Bone marrow (tissue), 2 donors: ENCODE measurements around the gene HDAC4.

Experiments
- DNase-seq, 2 donors: peaks; one replicate each; lab custom pipeline; 2025; lab: John Stamatoyannopoulos, UW

Gene HDAC4

DNA sequence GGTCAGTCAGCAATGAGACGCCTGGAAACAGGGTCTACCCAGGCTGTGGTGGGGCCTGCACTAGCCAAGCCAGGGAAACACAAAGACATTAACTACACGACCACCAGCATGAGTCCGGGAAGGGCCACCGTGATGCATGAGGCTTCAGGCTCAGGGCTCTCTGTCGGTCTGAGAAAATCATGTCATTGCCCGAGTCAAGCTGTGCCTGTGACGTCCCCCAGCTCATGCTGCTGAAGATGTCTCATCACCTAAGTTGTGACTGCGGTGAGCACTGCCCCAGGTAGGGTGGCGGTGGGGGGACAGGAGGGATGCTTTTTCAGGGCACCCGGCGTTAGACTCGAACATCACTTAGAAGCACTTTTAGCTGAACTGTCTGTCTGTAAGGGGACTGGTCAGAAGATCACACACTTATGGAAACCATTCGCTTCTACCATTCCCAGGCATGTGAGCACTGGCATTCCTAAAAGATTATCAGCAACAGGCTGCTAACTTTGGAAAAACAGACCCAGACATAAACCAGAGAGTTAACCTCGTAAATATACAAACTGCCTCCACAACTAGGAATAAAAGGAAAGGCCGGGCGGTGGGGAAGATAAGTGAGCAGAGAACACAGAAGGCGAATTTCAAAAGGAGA, 234.5 kb downstream of the HDAC4 start:
- no peak for DNase-seq

DNA sequence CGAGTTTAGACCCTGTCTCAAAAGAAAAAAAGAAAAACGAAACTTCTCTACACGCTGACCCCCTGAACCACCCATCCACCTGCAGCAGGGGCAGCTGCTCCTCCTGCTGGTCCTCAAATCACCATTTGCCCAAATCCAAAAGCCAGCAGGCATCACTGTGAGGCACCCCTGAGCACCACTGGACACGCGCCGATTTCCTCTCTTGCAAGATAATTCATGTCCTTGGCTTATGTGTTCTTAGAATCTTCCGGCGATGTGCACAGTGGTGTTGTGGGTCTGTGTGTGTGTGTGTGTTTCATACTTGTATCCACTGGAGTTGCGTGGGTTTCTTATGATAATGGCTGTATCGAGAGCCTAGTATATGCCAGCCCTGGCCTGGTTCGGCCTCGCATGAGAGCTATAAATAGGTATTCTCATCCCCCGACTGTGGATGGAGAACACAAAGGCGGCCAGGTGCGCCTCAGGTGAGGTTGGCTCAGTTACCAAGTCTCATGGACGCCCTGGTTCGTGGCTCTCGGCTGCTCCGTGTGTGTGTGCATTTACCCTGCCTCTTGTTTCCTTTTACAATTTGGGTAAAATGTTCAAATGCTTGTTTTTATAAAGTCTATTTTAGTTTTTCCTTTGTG, 235.5 kb downstream of the HDAC4 start:
- no peak for DNase-seq

DNA sequence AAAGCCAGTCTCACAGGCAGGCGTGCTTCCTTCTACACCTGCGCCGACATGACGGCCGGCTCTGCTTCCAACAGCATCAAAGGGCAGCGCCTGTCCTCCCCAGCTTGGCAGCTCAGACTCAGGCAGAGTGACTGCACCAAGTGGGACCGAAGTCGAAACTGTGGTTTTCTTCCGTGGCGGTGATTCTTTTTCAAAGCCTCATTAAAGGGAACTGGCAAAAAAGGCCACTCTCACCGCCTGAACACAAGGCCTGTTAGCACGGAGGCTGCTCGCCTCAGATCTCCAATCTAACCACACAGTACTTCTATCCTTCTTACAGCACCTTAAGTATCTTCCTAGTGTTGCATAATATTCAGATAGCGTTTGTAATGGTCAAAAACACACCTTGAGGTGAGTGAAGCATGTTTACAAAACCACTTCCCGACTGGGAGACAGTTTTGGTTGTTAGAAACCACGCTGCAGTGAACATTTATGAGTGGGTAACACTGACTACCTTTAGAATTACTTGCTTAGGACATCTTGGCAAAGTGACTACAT, 236.4 kb downstream of the HDAC4 start:
- no peak for DNase-seq

DNA sequence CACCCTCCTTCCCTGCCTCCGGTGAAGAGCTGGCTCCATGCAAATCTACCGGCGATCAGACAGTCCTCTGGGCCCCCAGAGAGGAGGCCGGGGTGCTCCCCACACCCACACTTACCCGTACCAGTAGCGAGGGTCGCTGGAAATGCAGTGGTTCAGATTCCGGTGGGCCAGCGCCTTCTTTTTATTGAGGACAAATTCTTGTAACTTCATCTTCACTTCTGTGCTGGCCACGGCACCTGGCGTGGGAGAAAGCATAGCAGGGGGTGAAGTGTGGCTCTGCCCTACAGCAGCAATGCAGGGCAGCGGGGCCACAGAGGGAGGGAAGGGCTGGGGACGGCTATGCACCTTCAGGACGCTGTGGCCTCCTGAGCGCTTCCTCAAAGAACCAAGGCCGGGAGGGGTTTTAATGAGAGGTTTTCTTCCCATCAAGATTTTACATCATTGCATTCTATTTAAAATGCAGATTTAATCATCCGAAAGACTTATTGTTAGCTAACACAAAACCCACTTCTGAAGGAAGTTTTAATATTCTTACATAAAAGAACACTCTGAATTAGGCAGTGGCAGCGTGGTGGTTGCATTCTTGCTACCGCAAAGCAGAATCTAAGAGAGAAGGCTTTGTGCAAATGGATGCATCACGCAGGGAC, 237.0 kb downstream of the HDAC4 start:
- DNase-seq = no peak

DNA sequence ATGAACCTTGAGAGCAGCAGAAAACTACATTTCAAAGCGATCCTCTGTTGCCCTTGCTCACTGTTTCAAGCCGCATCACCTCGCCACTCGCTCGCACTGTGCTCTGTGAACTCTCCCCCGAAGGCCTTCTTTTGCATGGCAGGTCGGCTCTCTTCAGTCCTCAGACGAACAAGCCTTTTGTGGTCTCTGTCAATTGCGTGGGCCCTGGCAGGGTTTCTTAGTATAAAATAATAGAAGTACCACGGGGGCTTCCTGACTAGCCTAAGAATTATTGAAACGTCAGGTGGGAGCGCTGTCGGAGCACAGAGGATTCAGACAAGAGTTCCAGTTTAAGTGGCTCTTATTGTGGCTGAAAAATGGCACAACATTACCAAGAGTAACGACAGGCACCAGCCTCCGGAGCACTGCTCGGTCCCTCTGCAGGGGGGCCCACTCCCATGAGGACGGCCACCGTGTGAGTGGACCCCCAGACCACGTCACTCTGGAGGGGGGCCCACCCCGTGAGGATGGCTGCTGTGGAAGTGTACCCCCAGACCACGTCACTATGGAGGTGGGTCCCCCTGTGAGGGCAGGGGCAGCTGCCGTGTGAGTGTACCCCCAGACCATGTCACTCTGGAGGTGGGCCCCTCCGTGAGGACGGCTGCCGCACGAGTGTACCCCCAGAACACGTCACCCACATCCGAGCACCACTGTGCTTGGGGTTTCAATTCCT, 237.7 kb downstream of the HDAC4 start:
- no peak for DNase-seq

DNA sequence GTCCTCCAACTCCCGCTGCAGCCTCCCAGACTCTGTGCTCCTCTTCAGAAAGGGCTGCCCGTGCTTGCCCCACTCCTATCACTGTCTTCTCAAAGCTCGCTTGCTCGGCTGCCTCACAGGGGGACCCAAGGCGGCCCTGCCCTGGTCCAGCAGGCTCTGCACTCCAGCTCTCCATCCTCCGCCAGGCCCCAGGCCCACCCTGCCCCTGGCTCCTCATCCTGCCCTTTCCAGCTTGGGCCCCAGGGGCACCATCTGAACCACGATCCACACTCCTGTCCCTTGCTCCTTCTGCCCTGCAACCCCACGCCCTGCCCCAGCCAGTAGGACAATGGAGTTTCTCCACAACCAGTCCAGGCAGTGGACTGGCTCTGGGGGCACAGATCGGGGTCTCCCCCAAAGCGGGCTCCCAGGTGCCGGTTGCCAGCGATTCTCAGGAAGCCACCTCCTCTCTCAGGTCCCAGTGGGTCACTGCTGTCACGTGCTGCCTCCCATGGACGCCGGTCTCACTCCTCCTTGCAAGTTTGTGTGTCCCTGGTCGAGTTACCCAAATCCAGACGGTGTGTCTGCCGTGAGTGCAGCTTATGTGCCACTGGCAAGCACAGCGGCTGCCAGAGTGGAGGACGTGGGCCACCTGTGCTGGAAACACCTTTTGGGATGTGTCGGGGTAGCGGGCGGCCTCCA, 238.5 kb downstream of the HDAC4 start:
- DNase-seq = no peak

DNA sequence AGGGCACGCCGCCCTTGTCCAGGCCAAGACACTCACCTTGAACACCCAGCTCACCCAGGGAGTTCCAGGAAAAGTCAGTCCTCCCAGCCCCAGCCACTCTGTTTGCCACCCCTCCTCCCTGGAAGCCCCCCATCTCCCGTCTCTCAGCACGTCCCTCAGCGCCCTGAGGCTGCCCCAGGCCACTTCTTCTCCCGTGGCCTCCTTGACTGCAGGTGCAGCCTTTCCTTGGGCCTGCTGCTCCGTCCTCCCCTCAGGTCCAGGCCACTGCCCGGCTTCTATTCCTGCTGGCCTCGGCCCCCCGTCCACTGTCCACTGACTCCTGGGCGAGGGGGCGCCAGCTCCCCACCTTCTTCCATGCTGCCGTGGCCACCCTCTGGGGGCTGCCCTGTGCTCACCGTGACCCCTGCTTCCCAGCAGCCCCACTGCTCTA, 239.1 kb downstream of the HDAC4 start:
- DNase-seq = no peak

DNA sequence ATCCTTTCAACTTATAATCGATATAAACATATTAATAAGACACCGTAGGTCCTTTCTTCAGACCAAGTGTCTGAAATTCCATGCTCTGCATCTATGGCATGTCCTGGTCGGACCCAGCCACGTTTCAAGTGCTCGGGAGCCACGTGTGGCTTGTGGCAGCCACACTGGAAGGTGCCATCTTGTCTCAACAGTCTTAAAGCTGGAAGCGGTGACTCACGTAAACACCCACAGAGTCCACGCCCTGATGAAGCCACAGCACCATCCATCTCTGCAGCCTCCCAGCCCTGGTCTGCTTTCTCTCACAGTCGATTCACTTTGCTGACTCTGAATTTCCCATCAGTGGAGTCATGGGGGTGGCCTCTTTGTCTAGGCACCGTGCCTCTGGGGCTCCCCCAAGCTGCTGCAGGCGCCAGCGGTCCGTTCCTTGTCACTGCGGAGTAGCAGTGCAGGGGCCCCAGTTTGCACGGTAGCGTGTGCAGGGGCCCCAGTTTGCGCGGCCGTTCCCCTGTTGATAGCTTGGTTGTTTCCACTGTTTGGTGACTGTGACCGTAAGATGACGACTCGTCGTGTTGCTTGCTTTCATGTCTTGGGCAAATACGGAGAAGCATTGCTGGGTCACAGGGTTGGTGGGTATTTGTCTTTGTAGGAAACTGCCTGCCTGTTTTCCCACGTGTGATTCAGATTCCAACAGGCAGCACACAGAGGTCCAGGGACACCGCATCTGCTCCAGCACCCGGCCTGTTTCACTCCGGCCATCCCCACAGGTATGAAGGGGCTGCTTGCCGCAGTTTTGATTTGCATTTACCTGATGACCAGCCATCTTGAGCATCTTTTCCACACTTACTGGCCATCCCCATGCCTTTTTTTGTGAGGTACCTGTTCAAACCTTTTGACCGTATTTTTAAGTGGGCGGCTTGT, 240.3 kb downstream of the HDAC4 start:
- no peak for DNase-seq

DNA sequence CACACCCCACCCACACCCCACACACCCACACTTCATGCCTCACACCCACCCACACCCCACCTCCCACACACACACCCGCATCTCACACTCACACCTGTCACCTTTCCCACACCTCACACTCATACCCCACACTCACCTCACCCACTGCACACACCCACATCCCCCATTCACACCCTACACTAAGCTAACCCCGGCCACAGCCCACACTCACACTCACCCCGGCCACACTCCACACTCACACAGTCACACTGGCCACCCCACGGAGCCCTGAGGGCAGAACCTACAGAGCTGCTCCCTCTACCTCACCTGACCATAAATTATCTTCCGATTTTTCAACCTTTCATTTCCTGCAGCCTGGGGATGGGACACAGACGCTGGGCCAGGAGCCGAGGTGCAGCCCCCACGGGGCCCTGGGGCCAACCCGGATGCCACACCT, 241.3 kb downstream of the HDAC4 start:
- no peak for DNase-seq

DNA sequence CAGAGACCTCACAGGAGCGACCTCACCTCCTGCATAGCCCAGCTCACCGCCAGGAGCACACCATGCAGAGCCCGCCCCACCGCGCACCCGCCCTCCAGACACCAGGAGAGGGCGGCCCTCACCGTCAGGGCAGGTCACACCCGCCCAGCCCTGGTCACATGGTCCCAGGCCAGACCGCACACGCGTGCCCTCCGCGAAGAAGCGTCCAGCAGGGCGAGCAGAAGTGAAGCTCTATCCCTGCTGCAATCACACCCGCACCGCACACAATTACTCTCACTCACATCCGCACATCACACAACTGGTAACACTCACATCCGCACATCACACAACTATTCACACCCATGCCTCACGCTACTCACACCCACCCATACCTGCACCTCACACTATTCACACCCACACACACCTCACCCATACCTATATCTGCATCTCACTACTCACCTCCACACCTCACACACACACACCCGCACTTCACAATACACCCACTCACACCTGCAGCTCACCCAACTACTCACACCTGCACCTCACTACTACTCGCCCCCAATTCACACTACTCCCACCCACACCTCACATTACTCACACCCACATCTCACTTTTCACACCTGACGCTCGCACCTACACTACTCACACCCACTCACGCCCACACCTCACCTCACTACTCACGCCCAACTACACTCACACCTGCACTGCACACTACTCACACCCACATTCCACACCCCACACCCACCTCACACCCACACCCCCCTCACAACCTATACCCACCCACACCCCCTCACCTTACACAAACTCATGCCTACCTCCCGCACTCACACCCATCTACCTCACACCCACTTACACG, 242.0 kb downstream of the HDAC4 start:
- DNase-seq = no peak

DNA sequence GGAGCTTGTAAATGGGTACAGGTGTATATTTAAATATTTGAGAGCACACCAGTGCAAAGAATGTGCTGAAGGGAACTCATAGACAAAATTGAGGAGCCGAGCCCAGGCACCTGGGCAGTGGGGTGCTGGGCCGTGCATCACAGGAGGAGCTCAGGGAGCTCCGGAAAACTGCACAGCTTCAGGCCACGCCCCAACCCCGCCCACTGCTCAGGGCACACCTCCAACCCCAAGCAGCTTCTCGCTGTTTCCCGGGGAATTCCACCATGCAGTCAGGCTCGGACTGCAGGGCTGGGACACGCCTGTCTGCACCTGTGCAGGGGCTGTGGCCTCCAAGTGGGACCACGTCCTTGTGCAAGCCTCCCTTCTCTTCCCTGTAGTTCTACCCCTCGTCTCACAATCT, 243.0 kb downstream of the HDAC4 start:
- no peak for DNase-seq

DNA sequence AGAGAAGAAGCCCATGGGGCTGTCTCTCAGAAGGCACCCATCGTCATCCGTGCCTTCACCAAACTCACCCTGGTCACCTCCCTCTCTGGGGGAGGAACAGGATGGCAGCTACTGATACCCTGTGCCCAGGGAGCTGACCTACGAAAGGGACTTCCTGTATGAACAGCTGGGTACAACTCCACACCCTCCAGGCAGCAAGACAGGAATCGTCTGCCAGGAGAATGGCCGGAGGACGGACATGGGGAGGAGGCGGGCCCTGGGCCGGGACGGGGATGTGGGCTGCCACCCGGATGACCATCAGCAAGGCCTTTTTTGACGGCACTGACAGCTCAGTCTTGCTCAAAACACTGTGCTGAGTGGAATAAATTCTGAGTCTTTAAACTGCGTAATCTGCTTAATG, 243.6 kb downstream of the HDAC4 start:
- DNase-seq = no peak

DNA sequence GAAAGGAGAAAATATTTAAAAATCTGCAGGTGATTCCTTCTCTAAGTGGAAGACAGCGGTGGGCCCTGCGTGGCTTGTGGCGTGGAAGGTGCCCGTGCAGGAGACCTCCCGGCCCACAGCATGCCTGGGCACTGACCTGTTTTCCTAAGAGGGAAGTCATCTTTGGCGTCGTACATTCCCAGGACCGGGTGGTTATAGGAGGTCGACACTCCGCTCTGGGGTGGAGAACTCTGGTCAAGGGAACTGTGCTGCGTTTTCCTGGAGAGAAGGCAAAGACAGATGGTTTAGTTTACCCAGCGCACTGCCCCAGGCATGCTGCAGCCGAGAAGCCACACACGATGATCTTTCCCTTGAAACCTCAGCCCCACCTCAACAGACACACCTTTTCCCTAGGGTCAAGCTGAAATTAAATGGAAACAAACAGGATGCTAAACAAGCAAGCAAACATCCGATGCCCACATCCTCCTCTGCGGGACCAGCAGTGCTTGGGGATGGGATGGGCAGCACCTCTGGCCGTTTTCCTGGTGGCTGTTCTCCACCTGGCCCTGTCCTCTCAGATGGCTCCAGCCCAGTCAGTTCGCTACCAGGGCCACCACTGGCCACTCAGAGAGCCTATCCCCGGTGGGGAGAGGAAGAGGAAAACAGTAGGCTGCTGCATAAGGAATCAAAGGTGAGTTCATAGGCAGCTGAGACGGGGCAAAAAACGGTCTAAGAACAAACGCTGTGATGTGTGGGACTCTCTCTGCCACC, 244.1 kb downstream of the HDAC4 start:
- no peak for DNase-seq

DNA sequence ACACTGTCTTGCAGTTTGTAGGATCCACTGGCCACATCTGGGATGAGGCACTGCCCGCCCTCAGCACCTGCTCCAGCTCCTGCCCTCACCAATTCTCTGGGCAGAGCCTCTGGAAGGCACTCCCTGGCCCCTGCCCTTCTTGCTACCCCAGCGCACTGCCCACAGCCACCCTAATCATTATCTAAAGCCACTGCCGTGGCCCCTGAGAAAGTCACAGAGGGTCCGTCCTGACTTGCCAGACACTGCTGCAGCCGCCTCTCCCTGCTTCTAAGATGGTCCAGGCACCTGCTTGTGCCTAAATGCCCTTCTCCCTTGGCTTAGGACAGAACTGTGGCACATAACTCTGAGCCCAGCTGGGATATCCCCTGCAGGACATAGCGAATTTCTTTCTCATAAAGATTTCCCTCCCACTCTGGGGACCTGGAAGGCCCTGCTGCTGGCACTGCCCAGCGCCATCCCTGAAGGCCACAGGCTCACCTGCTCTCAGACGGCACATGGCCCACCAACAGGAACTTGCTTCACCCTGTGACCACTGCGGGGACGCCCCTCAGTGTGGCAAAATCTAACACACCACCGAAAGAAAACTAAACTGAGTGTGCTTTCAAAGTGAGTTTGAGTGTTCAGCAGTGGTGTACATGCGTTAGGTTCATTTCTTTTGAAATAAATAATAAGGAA, 244.9 kb downstream of the HDAC4 start:
- DNase-seq = no peak

DNA sequence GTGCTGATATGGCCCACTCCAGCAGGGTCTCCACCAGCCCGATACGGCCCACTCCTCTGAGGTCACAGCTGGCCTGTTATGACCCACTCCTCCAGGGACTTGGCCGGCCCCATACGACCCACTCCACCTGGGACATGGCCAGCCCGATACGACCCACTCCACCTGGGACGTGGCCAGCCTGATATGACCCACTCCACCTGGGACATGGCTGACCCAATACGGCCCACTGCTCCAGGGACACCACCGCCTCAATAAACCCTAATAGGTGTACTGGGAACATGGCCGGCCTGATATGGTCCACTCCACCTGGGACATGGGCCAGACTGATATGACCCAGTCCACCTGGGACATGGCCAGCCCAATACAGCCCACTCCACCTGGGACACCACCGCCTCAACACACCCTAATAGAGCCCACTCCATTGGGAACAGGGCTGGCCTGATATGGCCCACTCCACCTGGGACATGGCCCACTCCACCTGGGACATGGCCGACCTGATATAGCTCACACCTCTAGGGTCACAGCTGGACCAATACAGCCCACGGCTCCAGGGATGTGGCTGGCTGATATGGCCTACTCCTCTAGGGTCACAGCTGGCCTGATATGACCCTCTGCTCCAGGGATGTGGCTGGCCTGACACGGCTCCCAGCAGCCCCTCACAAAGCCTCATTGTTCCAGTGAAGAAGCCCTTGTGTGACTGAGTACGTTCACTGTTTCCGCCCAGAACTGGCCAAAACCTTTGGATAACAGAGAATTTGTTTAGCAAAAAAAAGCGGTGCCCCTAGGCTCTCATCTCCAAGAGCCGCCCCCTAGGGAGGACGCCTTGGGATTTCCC, 245.6 kb downstream of the HDAC4 start:
- DNase-seq = no peak

DNA sequence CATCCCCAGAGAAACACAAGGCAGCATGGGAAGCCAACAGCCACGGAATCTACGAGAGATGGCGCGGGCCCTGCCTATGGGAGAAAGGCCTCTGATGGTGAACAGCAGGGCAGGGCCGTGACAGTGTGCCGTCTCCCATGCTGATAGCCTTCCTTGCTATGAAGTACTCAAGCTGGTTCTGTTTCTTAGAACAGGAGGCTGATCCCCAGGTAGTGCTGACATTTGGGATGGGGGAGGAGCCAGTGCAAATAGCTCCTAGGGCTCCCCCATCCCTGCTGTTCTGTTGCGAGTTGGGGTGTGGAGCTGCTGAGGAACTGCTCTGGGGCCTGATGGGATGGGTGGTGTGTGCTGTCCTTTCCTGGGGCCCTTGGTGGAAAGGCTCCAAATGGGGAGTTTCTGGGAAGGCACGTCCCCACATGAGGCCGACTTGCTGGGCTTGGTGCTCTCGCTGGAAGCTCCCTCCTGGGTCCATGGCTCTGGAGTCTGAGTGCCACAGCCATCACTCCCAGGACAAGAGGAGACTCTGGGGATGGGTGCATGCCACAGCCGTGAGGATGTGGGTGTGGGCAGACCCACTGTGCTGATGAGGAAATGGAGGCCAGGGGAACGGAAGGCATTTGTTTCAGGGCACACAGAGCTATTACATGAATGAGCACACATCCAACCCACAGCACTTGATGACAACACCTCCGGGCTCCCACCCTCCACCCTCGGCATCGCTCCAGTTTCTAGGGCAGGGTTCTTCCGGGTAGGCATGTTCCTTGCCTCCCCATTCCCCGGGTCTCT, 246.8 kb downstream of the HDAC4 start:
- DNase-seq = no peak

DNA sequence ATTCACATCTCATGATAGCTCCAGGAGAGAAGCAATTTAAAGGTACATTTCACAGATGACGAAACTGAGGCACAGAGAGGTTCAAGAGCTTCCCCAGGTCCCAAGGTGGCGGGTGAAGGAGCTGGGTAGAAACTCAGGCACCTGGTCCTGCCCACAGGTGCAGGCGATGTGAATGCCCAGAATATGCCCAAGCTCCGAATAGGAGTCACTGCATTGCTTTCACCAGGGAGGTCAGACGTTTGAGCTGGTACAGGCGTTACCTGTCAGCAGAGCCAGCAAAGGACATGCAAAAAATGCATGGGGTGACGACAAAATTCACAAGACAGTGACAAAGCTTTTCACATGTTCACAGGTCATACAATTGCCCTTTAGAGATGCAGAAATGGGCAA, 247.9 kb downstream of the HDAC4 start:
- DNase-seq = no peak
